ENCODE measurements around the gene PCBP3.
"Not testable (repeated sequence)": the region's sequence is repeated elsewhere in the genome, so short reads cannot be mapped to it uniquely, and the experiment has no call there.

PCBP3 gene

GRCh38 chr21:45669382-45669781 is 25.9 kb downstream of the PCBP3 start:
- DNase-seq (ENCODE audit: low read depth in 3 of 3, low spot score in 1 of 3): no peak

DNA sequence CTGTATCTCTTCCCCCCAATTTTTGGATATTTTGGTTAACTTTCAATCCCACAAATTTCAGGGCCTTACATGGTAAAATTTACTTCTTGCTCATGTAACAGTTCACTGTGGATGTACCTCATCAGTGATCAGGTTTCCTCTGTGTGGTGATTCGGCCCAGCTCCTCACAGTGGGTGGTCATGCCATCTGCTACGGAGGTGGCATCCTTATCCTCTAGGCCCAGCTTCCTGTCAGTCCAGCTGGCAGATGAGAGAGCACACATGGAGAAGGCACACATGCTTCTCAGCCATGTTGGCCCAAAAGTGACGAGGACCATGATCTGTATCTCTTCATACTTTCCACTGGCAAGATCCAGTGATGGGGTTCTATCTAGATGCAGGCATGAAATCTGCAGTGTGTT is 27.2 kb downstream of the PCBP3 start:
- no peak for DNase-seq (ENCODE audit: low read depth in 3 of 3, low spot score in 1 of 3)

GRCh38 chr21:45678790-45679189 is 35.3 kb downstream of the PCBP3 start:
- not testable (repeated sequence) for DNase-seq (ENCODE audit: low read depth in 3 of 3, low spot score in 1 of 3)

- DNase-seq (ENCODE audit: low read depth in 3 of 3, low spot score in 1 of 3): no peak
These were observed 36.7 kb downstream of the PCBP3 start for GRCh38 chr21:45680215-45680614.

- no peak for DNase-seq (ENCODE audit: low read depth in 3 of 3, low spot score in 1 of 3)
These were observed 51.6 kb downstream of the PCBP3 start for GRCh38 chr21:45695086-45695485.

GRCh38 chr21:45698493-45699184 is 55.1 kb downstream of the PCBP3 start:
- DNase-seq (ENCODE audit: low read depth in 3 of 3, low spot score in 1 of 3): no peak

GRCh38 chr21:45699251-45699942 is 55.9 kb downstream of the PCBP3 start:
- DNase-seq (ENCODE audit: low read depth in 3 of 3, low spot score in 1 of 3): no peak

- DNase-seq (ENCODE audit: low read depth in 3 of 3, low spot score in 1 of 3): no peak
These were observed 56.4 kb downstream of the PCBP3 start for GRCh38 chr21:45699966-45700365.

DNA sequence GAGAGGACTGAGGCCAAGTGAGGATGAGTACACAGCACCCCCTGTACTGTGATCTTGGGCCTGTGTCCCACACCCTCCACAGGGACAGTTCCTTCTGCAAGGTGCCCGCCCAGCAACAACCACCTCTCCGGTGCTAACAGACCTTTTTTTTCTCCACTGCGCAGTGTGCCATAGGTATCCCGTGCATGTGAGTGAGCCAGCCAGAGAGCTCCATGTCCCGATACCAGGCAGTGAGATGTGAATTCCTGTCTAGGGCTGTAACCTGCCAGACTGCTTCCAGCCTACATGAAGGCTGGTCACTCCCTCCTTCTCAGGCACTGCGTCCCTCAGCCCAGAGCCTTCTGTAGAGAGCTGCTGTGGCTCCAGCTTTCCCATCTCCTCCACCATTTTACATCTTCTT is 56.9 kb downstream of the PCBP3 start:
- DNase-seq (ENCODE audit: low read depth in 3 of 3, low spot score in 1 of 3): no peak

- no peak for DNase-seq (ENCODE audit: low read depth in 3 of 3, low spot score in 1 of 3)
These were observed 61.0 kb downstream of the PCBP3 start for GRCh38 chr21:45704311-45705108.

DNA sequence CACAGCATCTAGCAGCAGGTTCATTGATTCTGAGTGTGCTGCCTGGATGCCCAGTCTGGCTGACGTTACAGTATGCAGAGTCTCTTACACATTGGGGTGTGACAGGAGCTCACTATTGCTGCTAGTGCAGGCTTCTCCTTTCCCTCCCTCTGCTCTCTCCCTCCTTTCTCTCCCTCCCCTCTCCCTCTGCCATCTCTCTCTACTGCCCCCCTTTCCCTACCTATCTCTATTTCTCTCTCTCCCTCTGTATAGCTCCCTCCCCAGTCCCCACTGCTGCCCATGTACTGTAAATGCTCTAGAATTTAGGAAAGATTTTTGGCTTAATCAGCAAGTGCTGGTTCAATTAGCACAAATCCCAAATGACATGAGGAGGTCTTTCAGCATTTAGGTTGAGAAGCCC is 62.8 kb downstream of the PCBP3 start:
- DNase-seq (ENCODE audit: low read depth in 3 of 3, low spot score in 1 of 3): no peak

- DNase-seq (ENCODE audit: low read depth in 3 of 3, low spot score in 1 of 3): no peak
These were observed 65.6 kb downstream of the PCBP3 start for GRCh38 chr21:45709173-45709572.

DNA sequence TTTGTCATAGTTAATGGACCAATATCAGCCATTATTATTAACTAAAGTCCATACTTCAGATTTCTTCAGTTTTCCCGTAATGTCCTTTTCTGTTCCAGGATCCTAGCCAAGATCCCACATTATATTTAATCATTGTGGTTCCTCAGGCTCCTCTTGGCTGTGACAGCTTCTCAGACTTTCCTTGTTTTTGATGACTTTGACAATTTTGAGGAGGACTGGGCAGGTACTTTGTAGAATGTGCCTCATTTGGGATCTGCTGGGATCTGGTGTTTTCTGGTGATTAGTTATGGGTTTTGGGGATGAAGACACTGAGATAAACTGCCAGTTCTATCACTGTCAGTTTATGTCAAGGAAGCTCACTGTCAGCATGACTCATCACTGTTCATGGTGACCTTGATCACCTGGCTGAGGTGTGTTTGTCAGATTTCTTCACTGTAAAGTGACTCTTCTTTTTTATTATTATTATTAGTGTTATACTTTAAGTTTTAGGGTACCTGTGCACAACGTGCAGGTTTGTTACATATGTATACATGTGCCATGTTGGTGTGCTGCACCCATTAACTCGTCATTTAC is 66.3 kb downstream of the PCBP3 start:
- no peak for DNase-seq (ENCODE audit: low read depth in 3 of 3, low spot score in 1 of 3)

GRCh38 chr21:45710306-45710705 is 66.8 kb downstream of the PCBP3 start:
- DNase-seq (ENCODE audit: low read depth in 3 of 3, low spot score in 1 of 3): not testable (repeated sequence)

DNA sequence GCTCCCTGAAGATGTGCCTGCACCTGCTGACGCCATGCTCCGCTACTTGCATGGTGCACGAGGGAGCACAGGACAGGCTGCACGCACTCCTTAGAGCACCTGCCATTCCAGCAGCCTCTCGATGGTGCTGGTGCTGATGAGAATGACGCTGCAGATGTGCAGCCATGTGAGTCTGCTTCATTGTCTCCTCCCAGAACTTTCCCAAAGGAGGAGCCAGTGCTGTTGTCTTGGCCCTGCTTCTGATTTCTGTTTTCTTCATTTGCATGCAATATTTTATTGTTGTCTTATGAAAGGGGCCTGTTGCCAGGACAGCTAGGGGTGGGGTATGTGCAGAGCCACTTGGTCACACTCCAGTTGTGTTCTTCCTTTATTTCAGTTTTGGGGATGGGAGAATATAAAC is 70.1 kb downstream of the PCBP3 start:
- DNase-seq (ENCODE audit: low read depth in 3 of 3, low spot score in 1 of 3): no peak

- DNase-seq (ENCODE audit: low read depth in 3 of 3, low spot score in 1 of 3): no peak
These were observed 71.9 kb downstream of the PCBP3 start for GRCh38 chr21:45715441-45715840.

DNA sequence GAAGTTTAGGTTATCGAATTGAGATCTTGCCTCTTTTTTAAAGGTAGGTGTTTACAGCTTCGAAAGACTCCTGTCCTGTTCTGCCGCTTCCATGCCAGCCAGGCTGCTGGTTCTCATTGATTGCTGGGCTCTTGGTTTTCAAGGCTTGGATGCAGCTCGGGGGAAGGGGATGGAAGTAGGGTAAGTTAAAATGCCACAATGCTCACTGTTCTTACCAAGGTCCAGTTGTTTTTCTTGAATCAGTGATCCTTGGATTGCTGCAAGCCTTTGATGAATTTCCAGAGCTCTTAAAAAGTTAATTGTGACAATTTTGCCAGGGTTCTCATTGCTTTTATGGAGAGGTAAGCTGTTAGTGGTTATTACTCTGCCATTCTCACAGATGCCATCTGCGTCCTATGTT is 74.9 kb downstream of the PCBP3 start:
- no peak for DNase-seq (ENCODE audit: low read depth in 3 of 3, low spot score in 1 of 3)

DNA sequence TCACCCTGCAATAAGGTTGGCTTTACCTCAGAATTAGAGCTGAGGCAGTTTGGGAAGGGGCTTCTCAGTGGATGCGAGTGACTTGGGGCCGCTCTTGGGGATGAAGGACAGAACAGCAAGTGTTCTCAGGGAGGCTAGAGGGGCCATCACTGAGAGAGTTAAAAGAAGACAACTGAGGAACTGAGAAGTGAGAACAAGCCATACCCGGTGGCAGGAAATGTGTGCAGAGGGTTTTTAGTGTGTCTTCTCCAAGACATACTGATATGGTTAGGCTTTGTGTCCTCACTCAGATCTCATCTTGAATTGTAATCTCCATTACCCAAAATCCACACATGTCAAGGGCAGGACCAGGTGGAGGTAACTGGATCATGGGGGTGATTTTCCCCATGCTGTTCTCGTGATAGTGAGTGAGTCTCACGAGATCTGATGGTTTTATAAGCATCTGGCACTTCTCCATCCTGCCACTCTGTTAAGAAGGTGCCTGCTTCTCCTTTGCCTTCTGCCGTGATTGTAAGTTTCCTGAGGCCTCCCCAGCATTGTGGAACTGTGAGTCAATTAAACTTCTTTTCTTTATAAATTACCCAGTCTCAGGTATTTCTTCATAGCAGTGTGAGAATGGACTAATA is 75.8 kb downstream of the PCBP3 start:
- DNase-seq (ENCODE audit: low read depth in 3 of 3, low spot score in 1 of 3): no peak

GRCh38 chr21:45720204-45720603 is 76.7 kb downstream of the PCBP3 start:
- DNase-seq (ENCODE audit: low read depth in 3 of 3, low spot score in 1 of 3): not testable (repeated sequence)

- DNase-seq (ENCODE audit: low read depth in 3 of 3, low spot score in 1 of 3): no peak
These were observed 78.1 kb downstream of the PCBP3 start for GRCh38 chr21:45721671-45722070.

Measured in stimulated activated CD4-positive, alpha-beta T cell treated with anti-CD3 and anti-CD28 coated beads, TNF-alpha, amount 100 ng/mL, for 1 hour (primary cell).